ENCODE data around the gene RPL7L1. TPM values are rescaled to one million over a fixed set of nuclear protein-coding genes. Genes with fewer than 3 reads are reported as not detected.

RPL7L1 gene
- total RNA-seq, 1 donor from 2014 or later: 46.9 TPM

- intact Hi-C loops (cut with DNase I): no loop called here
Observed at GRCh38 chr6:42923666-42924065, 44.2 kb downstream of the RPL7L1 start.

GRCh38 chr6:42925248-42925857, 45.9 kb downstream of the RPL7L1 start:
- intact Hi-C loops (cut with DNase I): no loop called here
- DNase-seq (ENCODE audit: low spot score): no peak

More at GRCh38 chr6:42923666-42924065, 44.2 kb downstream of the RPL7L1 start:
- no peak for DNase-seq (ENCODE audit: low spot score)

GRCh38 chr6:42928986-42929820, 49.8 kb downstream of the RPL7L1 start, which contains the start of gene CNPY3:
Gene CNPY3, plus strand, starts transcription at chr6:42929480. Its CDS starts 91 bp downstream, at chr6:42929571.
- intact Hi-C loops (cut with DNase I): no loop called here
- DNase-seq (ENCODE audit: low spot score): peak; percentile 96

DNA sequence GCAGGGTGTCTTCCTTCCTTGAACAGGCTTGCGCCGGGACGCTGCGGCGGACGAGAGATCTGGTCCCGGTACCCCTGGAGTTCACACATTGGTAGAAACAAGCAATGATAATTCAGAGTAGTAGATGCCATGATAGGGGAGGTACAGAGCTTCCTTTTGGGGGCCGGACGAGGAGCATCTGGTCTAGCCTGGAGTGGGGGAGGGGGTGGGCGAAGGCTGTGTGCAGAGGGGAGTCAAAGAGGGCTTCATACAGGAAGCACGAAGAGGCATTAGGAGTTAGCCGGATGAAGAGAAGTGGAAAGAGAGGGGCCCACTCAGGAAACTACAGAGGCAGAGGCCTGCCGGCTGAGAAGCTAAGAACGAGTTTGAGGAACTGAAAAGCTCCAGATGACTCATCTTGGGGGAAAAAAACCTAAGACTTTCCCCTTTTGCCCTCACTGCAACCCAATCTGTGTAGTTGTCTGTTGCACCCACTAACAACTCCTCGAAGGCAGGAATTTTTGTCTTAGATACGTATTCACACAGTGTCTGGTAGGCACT, 50.5 kb downstream of the RPL7L1 start:
- no peak for DNase-seq (ENCODE audit: low spot score)
- intact Hi-C loops (cut with DNase I): loop anchor here (5.0 kb wide), 2 partner anchors 47 to 122 kb away; partner anchors contain the start of genes CUL7 and PEX6

DNA sequence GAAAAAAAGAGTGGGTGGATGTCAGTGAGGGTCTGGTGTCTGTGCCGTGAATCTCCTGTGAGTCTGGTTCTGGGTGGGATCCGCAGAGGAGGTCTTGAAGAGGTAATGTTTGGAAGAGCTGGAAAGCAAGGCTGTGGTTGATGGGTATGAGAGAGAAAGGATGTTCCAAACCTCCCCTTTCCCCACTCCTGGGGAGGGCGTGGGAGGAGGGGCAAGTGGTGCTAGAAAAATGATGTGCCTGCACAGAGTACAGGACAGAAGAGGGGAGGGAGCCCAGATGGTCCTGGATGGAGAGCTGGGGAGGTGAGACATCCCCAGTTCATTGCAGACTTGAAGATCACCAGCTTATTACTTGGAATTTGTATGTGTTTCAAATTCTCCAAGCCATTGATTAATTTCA, 53.0 kb downstream of the RPL7L1 start:
- DNase-seq (ENCODE audit: low spot score): no peak
- intact Hi-C loops (cut with DNase I): loop anchor here (5.0 kb wide), 2 partner anchors 45 to 120 kb away; partner anchors contain the start of genes CUL7 and PEX6

GRCh38 chr6:42933205-42933604, 53.8 kb downstream of the RPL7L1 start:
- intact Hi-C loops (cut with DNase I): loop anchor here (5.0 kb wide), 2 partner anchors 44 to 119 kb away; partner anchors contain the start of genes CUL7 and PEX6
- no peak for DNase-seq (ENCODE audit: low spot score)

GRCh38 chr6:42935322-42935721, 55.9 kb downstream of the RPL7L1 start:
- intact Hi-C loops (cut with DNase I): no loop called here
- DNase-seq (ENCODE audit: low spot score): no peak

DNA sequence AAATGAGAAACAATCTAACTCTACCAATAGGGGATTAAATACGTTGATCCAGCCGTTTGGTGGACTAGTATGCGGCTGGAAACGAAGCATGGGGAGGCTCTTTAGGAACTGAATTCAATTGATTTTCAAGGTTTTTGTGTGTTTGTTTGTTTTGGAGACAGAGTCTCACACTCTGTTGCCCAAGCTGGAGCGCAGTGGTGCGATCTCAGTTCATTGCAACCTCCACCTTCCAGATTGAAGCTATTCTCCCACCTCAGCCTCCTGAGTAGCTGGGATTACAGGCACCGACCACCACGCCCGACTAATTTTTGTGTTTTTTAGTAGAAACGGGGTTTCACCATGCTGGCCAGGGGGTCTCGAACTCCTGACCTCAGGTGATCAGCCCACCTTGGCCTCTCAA, 57.0 kb downstream of the RPL7L1 start:
- intact Hi-C loops (cut with DNase I): no loop called here
- no peak for DNase-seq (ENCODE audit: low spot score)

- no peak for DNase-seq (ENCODE audit: low spot score)
- intact Hi-C loops (cut with DNase I): no loop called here
Observed at GRCh38 chr6:42937548-42938427, 58.4 kb downstream of the RPL7L1 start.

GRCh38 chr6:42938428-42938796, 59.0 kb downstream of the RPL7L1 start:
- intact Hi-C loops (cut with DNase I): no loop called here
- DNase-seq (ENCODE audit: low spot score): no peak

GRCh38 chr6:42938987-42939809, 59.8 kb downstream of the RPL7L1 start:
- intact Hi-C loops (cut with DNase I): no loop called here
- no peak for DNase-seq (ENCODE audit: low spot score)

Other genes with a start within 250 kb of the RPL7L1 start
- 0.70 TPM for gene PRPH2, start 157.0 kb upstream of the RPL7L1 start, total RNA-seq
- 11.0 TPM for gene TBCC, start 133.5 kb upstream of the RPL7L1 start, total RNA-seq
- gene BICRAL, start 97.6 kb upstream of the RPL7L1 start, total RNA-seq: 11.3 TPM
- not detected for gene PTCRA, start 36.4 kb downstream of the RPL7L1 start, total RNA-seq
- gene CNPY3, start 49.9 kb downstream of the RPL7L1 start, total RNA-seq: 19.8 TPM
- gene GNMT, start 81.1 kb downstream of the RPL7L1 start, total RNA-seq: 0.30 TPM
- 14.6 TPM for gene PEX6, start 99.6 kb downstream of the RPL7L1 start, total RNA-seq
- gene PPP2R5D, start 105.0 kb downstream of the RPL7L1 start, total RNA-seq: 25.3 TPM
- 33.8 TPM for gene MEA1, start 134.3 kb downstream of the RPL7L1 start, total RNA-seq
- 74.9 TPM for gene KLHDC3, start 134.6 kb downstream of the RPL7L1 start, total RNA-seq
- 26.4 TPM for gene RRP36, start 142.0 kb downstream of the RPL7L1 start, total RNA-seq
- 11.0 TPM for gene CUL7, start 174.2 kb downstream of the RPL7L1 start, total RNA-seq
- 76.4 TPM for gene MRPL2, start 179.8 kb downstream of the RPL7L1 start, total RNA-seq
- gene KLC4, start 180.0 kb downstream of the RPL7L1 start, total RNA-seq: 31.1 TPM
- 2.7 TPM for gene PTK7, start 196.7 kb downstream of the RPL7L1 start, total RNA-seq

Data from cardiac septum (tissue), 1 donor.